Posterior vena cava (tissue), 2 donors: ENCODE results near the gene GRB7. TPM values are rescaled to one million over a fixed set of nuclear protein-coding genes. Genes with fewer than 3 reads are reported as not detected.
A peak's percentile ranks its signal among the peaks of the same experiment; 100 is the strongest.
"Not testable (repeated sequence)": the region's sequence is repeated elsewhere in the genome, so short reads cannot be mapped to it uniquely, and the experiment has no call there.

ENCODE experiments used
- DNase-seq: peaks from one replicate; pipeline ENCODE4 v3.0.0-alpha.2; 2020; ENCODE audit warnings: low spot score
- intact Hi-C, 2 donors: fragments of 100-400 bp; cut with DNase I; formaldehyde crosslinking; loops; one replicate each; pipeline versions ENCODE4 v1.14.1 to v1.14.2; 2022 to 2023
- total RNA-seq, 2 donors: library from RNA; stranded (reverse); fragmentation: NEBNext Ultra II Directional; extraction: Animal tissue kit (Norgen Biotek cat#: 25700); gene quantifications; one replicate each; pipeline ENCODE4 v1.2.1, GENCODE V29; 2021
- donor health status: DM: yes; HTN: yes; CAD: no.
- donor health status: DM: yes; HTN: yes; CAD: no.

GRB7 gene
- total RNA-seq, 2 donors from 2014 or later, result not detected

DNA sequence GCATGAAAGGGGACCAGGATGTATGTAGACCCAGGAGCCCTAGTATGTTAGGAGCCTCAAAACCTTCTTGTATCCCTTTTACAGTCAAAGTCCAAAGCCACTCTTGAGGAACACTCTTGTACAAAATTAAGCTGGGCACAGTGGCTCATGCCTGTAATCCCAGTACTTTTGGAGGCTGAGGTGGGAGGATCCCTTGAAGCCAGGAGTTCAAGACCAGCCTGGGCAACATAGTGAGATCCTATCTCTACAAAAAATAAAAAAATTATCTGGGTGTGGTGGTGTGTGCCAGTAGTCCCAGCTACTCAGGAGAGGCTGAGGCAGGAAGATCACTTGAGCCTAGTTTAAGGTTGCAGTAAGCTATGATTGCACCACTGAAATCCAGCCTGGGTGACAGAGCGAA is 11.8 kb upstream of the GRB7 start:
- intact Hi-C loops, result not testable (repeated sequence)

DNA sequence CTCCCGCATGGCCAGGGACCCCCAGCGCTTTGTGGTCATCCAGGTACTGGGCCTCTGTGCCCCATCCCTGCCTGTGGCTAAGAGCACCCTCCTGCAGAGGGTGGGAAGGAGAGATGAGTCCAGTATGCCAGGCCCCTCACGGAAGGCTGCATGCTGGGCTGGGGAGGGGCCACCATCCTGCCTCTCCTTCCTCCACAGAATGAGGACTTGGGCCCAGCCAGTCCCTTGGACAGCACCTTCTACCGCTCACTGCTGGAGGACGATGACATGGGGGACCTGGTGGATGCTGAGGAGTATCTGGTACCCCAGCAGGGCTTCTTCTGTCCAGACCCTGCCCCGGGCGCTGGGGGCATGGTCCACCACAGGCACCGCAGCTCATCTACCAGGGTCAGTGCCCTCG is 11.1 kb upstream of the GRB7 start:
- no peak for DNase-seq
- intact Hi-C loops, result no loop called here

More for the DNA sequence above, 11.8 kb upstream of the GRB7 start:
- not testable (repeated sequence) for DNase-seq

DNA sequence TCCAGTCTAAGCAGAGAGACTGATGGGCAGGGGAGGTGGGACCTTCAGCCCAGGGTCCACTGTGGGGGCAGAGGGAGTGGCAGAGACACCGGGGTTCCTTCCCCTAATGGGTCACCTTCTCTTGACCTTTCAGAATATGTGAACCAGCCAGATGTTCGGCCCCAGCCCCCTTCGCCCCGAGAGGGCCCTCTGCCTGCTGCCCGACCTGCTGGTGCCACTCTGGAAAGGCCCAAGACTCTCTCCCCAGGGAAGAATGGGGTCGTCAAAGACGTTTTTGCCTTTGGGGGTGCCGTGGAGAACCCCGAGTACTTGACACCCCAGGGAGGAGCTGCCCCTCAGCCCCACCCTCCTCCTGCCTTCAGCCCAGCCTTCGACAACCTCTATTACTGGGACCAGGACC is 10.2 kb upstream of the GRB7 start:
- intact Hi-C loops, result no loop called here
- no peak for DNase-seq

DNA sequence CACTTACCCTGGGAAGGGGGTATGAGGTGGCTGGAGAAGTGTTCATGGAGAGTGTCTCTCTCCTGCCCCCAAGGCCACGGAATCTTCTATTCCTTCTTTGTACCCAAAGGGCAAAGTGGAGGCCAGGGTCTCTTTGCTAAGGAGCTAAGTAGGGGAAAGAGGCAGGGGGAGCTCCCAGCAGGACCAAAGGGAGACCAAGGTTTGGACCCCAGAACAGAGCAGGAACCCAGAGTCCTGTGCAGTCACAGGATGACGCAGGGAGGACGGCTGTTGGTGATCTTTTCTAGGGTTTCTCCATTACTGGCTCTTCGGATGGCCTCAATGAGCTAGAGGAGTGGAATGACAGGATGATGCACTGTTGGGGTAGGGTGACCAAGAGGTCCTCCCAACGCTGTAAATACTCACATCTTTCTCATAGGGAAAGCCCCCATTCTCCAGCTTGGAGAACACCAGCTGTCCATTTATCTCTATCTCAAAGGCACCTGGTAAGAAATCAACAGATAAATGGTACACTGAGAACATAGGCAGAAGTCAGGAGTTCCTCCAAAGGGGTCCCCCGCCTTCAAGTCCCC is 8.4 kb upstream of the GRB7 start:
- no peak for DNase-seq
- intact Hi-C loops, result no loop called here

DNA sequence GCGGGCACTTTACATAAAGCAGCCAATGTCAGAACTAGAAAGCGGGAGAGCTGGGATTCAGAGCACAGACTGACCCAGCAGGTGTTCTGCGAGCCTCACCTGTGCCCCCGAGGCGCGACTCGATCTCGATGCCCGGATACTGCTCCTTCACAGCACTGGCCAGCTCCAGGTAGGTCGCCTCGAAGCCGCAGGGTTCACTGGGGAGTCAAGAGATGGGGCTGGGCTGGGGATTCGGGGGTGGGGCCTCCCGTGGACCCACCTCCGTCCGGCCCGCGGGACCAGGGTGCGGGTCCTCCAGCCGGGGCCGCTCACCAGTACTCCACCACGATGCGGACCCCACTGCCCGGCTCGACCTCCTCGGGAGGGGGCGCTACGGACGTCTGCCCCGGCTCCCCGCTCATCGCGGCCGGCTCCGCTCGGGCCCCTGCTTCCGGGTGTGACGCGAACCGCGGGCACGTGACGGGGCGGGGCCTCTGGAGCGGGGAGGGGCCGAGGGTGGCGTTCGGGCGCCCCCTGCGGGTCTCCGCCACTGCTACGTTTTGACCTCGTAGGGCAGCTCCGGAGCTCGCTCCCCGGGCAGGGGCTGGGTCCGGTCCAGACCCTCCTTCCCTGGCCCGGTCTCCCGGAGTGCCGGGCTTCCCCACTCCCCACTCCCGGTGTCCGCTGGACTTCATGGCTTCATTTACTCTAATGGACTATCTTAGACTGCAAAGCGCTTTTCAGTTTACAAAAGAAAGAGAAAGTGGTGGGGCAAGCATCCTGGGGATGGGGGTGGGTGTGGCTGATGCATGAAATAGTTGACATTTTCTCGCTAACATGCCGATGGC is 7.4 kb upstream of the GRB7 start, which contains the start of gene MIEN1:
Gene MIEN1, minus strand, starts transcription at position 438 of the 827 bp plus-strand sequence. Its CDS starts 37 bp downstream, at position 401.
- peak; percentile 98 for DNase-seq
- intact Hi-C loops, result no loop called here

DNA sequence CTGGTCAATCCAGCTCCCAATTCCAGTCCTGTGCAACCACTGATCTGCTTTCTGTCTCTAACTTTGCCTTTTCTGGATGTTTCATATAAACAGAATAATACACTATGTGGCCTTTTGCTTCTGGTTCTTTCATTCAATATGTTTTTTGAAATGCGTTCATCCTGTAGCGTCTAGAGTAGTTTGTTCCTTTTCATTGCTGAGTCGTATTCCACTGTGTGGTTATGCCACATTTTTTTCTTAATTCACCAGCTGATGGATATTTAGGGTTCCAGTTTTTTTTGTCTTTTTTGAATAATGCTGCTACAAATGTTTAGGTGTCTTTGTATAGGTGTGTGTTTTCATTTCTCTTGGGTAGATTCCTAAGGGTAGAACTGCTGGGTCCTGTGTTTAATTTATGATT is 5.2 kb upstream of the GRB7 start:
- intact Hi-C loops, result no loop called here
- DNase-seq, result no peak

DNA sequence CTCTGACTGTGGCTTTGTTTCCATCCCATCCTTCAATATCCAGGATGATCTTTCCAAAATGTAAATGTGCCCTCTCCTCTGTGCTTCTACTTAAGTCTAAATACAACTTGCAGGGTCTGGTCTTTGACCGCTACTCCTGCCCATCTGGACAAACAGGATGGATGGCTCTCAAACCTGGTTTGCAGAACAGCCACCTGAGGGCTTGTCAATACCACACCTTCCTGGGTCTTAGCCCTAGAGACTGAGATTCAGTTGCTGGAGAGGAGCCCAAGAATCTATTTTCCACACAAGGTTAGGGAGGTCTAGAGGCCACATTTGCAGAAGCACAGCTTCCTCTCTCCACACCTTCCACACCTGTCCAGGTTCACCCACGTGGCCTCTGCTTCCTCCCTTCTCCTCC is 1.9 kb upstream of the GRB7 start:
- intact Hi-C loops, result no loop called here
- no peak for DNase-seq

DNA sequence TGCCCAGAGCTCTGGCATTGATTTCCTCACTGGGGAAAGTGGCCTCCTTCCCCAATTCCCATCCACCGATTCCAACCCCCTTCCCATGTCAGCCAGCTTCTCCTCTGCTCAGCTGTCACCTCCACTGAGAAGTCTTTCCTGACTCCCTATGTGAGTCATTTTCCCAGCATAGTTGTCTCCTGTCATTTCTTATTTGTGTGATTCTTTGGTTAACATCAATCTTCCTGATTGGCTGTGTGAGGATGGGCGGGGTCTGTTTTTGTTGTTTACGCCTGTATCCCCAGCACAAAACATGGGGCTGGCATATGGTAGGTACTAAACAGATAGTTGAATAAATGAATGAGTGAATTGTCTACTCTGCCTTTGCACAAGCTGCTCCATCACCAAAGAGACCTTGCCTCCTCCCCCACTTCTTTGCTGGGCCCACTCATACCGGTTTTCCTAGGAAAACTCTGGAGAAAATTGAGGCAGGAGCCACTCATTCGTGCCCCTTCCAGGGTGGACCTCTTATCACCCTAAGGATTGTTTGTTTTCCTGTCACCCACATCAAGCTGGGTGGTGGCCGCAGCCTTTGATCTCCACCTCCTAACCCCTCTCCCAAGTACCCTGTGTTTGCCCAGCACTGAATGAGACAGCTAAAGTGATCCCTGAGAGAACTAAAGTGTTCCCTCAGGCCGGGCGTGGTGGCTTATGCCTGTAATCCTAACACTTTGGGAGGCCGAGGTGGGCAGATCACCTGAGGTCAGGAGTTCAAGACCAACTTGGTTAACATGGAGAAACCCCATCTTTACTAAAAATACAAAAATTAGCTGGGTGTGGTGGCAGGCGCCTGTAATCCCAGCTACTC is 1.2 kb upstream of the GRB7 start:
- intact Hi-C loops, result no loop called here
- no peak for DNase-seq

DNA sequence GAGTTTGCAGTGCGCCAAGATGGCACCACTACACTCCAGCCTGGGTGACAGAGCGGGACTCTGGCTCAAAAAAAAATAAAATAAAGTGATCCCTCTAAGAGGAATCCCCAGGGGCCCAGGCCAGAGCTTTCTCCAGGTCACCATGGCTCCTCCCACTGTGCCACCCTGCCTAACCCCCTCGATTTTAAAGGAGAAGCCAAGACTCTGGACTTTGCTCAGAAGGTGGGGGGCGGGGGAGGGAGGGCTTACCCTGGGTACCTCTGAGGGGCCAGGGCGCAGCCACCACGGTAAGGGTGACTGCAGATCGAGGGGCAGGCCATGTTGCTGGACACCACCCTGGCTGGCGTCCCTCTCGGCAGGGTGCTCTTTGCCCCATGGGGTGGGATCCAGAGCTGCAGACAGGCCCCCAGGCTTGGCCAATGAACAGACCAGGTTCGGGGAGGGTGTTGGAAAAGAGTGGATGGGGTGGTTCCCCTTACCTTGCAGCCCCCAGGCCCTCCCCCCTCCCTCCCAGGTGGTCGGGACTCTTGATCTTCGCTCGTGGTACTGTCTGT is 455 bp upstream of the GRB7 start:
- intact Hi-C loops, result no loop called here
- DNase-seq, result no peak

DNA sequence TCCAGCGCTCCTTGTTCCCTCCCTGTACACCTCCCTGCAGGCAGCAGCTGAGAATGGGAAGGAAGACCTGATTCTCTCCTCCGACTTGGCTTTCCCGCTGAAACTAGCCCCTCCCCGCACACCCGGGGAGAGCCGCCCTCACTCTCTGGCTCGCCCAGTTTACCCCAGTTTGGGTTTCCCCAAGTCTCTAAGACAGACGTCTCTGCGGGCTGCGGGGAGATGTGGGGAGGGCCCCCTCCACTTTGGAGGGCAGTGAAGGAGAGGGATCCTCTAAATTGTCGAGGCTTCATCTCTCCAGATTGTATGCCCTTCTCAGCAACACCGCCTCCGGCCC is 797 bp downstream of the GRB7 start:
- DNase-seq, result no peak
- intact Hi-C loops, result no loop called here

DNA sequence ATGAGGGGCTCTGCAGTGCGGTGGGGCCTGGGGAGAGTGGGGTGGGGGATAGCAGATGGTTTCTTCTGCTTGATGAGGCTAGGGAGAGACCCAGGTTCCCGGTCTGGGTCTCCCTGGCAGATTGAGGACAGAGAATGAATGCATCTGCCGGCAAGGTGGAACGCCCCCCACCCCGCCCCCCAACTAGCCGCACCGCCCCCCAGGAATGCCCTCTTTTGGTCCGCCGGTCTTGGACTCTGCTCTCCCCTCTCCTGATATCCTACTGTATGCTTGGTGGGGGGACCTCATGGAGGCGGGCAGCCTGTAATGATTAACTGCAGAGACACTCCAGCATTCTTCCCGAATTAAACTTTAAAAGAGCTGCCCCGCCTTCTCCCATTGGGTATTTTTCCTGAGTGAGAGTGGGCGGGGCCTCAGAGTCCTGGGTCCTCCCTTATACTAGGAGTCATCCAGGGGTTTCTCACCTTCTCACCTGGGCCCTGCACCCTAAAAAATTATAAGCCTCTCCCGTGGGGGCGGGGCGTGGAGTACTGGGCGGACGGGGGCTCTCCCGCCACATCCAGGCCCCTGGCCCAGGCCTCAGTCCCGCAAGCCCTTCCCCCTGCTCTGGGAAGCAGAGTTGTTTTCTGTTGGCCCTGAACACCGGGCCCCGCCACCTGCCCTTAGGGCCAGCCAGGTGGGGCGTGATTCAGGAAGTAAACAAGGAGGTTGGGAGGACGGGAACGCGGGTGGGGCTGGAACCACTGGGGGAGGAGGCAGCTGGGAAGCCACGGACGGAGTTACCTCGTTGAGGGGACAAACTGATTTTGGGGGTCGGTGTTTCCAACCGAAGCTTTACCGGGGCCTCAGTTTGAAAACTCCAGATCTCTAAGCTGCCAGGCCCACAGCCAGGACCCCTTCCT is 1.5 kb downstream of the GRB7 start:
- DNase-seq, result no peak
- intact Hi-C loops, result no loop called here

DNA sequence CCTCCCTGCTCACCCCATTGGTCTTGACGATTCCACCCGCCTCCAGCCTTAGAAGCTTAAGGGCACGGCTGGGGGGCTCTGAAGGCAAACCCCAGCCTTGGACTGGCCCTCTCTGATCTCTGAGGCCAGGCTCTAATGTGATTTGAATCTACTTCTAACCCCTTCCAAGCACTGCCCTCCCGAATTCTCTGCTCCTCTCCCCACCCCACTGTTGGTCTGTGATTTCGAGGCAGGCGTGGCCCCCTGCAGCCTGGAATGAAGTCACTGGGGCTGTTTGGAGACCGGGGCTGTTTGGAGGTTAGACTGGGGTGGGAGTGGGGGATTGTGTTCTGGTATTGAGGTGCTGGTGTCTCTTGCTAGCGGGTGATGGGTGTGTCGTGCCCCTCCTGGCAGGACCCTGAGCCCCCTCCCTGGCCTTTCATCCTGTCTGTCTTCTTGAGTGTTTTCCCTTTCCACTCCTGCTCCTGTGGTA is 2.2 kb downstream of the GRB7 start:
- intact Hi-C loops, result no loop called here
- no peak for DNase-seq

DNA sequence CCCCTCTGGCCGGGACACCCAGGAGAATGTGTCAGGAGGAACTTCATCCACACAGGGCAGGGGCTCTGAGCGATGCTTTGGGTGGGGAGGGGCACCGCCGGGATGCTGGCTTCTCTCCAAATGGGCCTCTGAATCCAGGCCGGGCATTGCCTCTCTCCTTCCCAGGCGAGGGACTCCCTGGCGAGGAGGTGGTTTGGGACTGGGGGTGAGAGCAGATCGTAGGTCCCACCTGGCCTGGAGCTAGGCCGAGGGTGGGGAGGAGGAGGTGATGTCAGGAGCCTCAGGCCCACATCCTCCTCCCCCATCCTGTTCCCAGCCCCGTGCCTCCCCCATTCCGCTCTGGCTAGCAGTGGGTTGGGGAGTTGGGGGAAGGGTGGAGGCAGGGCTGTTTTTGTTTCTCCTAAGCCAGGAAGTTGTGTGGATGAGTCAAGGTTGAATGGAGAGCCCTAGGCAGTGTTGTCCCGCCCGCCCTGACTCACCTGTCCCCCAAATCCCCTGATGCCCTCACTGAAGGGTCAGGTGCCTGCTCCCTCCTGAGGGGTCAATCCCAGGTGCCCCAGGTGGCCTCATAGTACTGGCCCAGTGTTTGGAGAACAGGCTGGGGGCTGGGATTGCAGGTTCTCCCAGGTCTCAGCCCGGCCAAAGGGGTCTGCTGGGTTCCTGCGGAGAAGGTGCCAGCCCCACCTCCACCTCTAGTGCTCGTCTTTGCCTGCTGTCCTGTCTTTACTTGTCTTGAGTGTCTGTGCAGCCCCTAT is 2.8 kb downstream of the GRB7 start:
- peak; percentile 69 for DNase-seq
- intact Hi-C loops, result no loop called here

DNA sequence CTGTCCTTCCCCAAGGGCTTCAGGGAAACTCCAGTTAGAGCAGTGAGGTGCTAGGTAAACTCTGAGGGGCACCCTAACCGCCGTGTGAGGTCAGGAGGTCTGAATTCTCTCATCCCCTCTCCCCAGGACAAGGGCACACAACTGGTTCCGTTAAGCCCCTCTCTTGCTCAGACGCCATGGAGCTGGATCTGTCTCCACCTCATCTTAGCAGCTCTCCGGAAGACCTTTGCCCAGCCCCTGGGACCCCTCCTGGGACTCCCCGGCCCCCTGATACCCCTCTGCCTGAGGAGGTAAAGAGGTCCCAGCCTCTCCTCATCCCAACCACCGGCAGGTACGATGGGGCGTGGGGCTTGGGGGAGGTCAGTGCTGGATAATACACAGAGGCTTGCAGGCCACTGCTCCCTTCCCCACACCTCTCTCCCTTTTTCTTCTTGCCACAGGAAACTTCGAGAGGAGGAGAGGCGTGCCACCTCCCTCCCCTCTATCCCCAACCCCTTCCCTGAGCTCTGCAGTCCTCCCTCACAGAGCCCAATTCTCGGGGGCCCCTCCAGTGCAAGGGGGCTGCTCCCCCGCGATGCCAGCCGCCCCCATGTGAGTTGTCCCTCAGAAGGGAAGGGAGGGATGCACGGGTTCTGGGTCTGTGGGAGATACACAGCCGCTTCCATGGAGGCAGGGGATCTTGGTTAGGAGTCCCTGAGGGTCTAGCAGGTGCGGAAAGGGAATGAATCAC is 4.6 kb downstream of the GRB7 start:
- intact Hi-C loops, result no loop called here
- peak; percentile 71 for DNase-seq

DNA sequence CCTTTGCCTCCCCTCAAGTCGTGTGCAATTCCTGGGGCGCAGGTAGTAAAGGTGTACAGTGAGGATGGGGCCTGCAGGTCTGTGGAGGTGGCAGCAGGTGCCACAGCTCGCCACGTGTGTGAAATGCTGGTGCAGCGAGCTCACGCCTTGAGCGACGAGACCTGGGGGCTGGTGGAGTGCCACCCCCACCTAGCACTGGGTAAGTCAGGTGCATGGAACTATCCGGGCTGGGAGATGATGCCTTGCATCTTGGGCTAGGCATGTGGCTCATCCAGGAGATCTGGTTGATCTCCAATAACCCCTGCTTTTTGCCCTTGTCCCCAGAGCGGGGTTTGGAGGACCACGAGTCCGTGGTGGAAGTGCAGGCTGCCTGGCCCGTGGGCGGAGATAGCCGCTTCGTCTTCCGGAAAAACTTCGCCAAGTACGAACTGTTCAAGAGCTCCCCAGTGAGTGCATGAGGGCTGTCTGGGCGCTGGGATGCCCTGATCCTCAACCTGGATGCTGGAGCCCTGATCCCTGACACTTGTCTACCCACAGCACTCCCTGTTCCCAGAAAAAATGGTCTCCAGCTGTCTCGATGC is 5.2 kb downstream of the GRB7 start:
- intact Hi-C loops, result no loop called here
- no peak for DNase-seq

DNA sequence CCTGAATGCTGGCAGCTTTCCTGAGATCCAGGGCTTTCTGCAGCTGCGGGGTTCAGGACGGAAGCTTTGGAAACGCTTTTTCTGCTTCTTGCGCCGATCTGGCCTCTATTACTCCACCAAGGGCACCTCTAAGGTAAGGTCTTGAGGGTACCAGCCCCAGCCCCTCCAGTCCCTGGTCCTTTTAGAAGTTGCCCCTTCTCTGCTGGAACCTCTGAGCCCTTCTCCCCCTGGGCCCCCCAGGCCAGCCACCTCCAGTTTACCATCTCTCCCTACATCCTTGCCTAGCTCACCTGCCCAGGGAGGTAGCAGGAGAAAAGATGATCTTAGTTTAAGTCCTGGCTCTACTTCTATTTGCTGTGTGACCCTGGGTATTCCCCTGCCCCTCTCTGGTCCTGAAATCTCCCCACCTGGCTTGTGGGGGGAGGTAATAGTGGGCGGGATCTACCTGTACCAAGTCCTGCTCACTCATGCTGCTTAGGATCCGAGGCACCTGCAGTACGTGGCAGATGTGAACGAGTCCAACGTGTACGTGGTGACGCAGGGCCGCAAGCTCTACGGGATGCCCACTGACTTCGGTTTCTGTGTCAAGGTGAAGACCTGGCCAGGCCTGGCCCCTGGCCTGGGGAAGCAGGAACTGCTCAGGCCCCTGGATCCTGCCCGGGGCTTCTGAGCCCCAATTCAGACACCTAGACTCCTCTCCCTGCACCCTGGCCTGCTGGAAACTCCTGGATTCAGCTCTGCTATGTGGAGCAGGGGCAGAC is 6.5 kb downstream of the GRB7 start:
- peak; percentile 66 for DNase-seq
- intact Hi-C loops, result no loop called here

DNA sequence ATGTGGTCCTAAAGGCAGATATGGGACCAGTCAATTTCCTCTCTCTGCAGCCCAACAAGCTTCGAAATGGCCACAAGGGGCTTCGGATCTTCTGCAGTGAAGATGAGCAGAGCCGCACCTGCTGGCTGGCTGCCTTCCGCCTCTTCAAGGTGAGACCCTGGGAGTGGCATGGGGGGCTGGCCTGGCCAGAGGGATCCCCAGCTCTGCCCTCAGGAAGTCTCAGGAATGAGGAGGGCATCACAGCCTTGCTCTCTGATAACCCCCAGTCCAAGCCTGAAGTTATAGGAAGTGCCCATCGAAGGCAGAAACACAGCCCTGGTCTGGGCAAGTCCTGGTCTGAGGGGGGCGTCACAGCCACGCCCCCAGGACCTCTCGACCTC is 7.1 kb downstream of the GRB7 start:
- DNase-seq, result peak; percentile 78
- intact Hi-C loops, result no loop called here
